ENCODE results near the gene OGFR.

Gene OGFR

GRCh38 chr20:62816031-62816883 is 11.6 kb downstream of the OGFR start:
- peak overlapping the region; percentile 18 for H3K4me3 ChIP-seq (ENCODE audit: low read depth, low read length)
- no peak for TF ChIP-seq CTCF (conservative IDR thresholded peaks at IDR 0.05; ENCODE audit: low read depth, low read length)
- no peak for DNase-seq (ENCODE audit: low read depth)

- DNase-seq (ENCODE audit: low read depth) = no peak
- no peak for TF ChIP-seq CTCF (conservative IDR thresholded peaks at IDR 0.05; ENCODE audit: low read depth, low read length)
- peak within 1 kb of the TSS; percentile 18 for H3K4me3 ChIP-seq (ENCODE audit: low read depth, low read length)
Observed at GRCh38 chr20:62816884-62817873, 12.5 kb downstream of the OGFR start, which contains the start of gene COL9A3. TSS of gene COL9A3 (plus strand) at chr20:62817050. CDS start at chr20:62817065, 15 bp downstream.

- no peak for TF ChIP-seq CTCF (conservative IDR thresholded peaks at IDR 0.05; ENCODE audit: low read depth, low read length)
- no peak overlapping the region for H3K4me3 ChIP-seq (ENCODE audit: low read depth, low read length)
- DNase-seq (ENCODE audit: low read depth) = no peak
Observed at GRCh38 chr20:62817975-62818591, 13.4 kb downstream of the OGFR start.

GRCh38 chr20:62818592-62819493 is 14.2 kb downstream of the OGFR start:
- no peak overlapping the region for H3K4me3 ChIP-seq (ENCODE audit: low read depth, low read length)
- peak; percentile 31 for DNase-seq (ENCODE audit: low read depth)

GRCh38 chr20:62819494-62820174 is 15.0 kb downstream of the OGFR start:
- DNase-seq (ENCODE audit: low read depth) = peak; percentile 50
- no peak for TF ChIP-seq CTCF (conservative IDR thresholded peaks at IDR 0.05; ENCODE audit: low read depth, low read length)
- no peak overlapping the region for H3K4me3 ChIP-seq (ENCODE audit: low read depth, low read length)

More at GRCh38 chr20:62818592-62819493, 14.2 kb downstream of the OGFR start:
- TF ChIP-seq CTCF (conservative IDR thresholded peaks at IDR 0.05; ENCODE audit: low read depth, low read length) = no peak

Data from choroid plexus epithelial cell (primary cell).